ENCODE results near the gene CDH15.

The CDH15 gene

GRCh38 chr16:89201439-89202377 lies 30.2 kb downstream of the CDH15 start:
- no peak for DNase-seq

GRCh38 chr16:89202422-89203215 lies 31.1 kb downstream of the CDH15 start:
- DNase-seq, result no peak

DNA sequence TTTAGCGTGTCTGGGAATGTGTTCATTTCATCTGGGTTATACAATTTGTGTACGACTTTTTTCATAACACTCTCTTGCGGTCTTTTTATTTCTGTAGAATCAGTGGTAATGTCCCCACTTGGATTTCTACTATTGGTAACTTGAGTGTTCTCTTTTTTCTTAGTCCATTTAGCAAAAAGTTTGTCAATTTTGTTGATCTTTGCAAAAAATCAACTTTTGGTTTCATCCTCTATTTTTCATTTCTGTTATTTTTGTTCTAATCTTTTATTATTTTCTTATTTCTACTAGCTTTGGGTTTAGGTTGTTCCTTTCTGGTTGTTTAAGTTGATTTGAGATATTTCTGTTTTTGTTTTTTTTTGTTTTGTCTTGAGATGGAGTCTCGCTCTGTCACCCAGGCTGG lies 36.4 kb downstream of the CDH15 start:
- DNase-seq, result no peak

DNA sequence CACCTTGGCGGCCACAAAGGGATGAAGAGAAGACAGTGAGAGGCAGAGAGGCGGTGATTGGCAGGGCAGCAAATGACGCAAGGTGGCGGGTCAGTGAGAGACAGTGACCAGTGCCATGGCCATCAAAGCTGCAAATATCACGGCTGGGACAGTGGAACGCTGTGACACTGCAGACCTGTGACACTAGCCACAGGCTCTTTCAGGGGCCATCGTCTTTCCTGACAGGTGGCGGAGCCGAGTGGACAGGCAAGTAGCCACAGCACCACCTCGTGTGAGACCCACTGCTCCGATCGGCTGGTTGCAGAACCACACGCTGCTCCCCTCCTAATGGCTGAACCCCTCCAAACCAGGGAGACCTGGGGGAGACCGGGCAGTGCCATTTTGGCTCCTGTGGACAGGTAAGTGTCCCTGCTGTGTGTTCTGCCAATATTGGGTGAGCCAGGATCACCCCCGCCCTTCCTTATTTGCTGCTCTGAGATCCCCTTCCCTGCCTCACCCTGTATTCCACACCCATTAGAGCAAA lies 38.0 kb downstream of the CDH15 start:
- DNase-seq, result no peak

GRCh38 chr16:89210165-89210903 lies 38.8 kb downstream of the CDH15 start:
- DNase-seq, result no peak

DNA sequence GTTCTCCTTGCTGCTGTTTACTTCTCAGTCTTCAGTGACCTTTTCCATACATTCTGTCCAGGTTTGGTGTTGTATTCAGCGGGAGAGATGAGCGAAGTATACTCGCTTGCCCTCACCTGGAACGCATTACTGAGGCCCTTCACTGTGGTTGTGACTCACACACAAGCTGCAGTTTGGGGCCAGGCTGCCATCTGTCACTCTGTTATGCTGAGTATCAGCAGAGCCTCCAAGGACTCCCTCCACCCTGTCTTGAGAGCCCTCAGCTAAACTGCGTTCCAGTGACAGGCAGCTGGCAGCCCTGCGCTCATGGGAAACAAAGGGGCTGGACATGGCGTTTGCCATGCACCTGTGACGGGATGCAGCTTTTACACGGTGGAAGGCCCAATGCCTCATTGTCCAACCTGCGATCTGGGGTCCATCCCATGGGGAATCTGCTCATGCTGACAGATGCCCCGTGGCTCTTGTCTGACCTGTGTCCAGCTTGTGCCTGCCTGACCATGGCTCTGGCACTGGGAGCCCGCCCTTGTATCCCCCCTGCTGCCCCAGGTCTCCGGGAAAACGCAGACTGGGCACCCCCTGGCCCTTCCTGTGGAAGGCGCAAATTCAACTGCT lies 39.5 kb downstream of the CDH15 start:
- no peak for DNase-seq

DNA sequence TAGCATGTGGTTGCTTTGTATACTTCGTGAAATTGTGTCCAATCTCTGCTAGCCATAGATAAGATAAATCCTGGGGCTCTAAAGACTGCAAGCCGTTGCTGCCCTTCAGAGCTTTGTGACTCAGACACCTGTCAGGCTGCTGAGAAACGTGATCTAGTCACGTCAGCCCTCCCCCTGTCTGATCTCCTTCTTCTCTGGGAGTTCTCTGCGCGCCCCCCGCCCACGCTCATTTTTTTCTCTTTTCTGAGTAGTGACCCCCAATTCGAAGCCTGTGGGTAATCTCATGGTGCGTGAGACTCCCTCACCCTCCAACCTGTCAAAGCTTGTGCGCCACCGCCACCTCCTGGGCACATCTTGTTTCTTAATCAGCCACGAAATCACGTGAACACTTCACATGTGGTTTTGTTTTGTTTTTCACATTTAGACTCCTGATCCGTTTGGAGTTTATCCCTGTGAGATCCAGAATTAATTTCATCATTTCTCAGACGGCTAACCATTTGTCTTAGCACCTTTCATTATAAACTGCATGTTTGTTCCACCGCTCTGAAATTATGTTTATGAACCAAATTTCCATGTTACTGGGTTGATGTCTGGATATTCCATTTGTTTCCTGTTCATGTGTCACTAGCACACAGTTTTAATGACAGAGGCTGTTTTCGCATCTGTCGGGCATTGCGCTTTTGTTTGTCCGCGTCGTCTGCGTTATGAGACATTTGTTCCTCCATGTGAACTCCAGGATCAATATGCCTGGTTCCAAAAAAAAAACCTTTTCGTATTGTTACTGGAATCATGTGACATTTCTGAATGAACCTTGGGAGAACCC lies 45.0 kb downstream of the CDH15 start:
- peak; percentile 63 for DNase-seq

- DNase-seq, result no peak
Measured at GRCh38 chr16:89217138-89217387, 45.5 kb downstream of the CDH15 start.

GRCh38 chr16:89217388-89218191 lies 46.0 kb downstream of the CDH15 start, which contains the start of gene ZNF778:
Gene ZNF778 (plus strand): TSS chr16:89217703. CDS start chr16:89221128, 3,425 bp downstream.
- peak; percentile 83 for DNase-seq

DNA sequence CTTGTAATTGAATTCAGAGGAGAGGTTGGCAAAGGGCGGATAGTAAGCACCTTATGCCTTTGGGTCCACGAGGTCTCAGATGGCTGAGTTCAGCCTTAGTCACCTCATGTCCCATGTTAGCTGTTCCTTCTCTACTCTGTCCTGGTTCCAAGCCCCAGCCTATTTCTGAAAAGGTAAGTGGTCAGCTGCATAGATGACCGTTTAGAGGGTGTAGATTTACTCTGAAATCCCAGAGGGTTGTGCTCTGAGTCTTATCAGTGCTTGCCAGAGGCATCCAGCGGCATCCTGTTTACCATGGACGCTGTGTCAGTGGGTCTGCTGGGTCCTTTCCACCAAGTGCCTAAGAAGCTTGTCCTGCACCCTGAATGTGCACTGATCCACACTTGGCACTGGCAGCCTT lies 47.8 kb downstream of the CDH15 start:
- DNase-seq, result no peak

- no peak for DNase-seq
Measured at GRCh38 chr16:89221604-89222003, 50.1 kb downstream of the CDH15 start.

- DNase-seq, result no peak
Measured at GRCh38 chr16:89222931-89223330, 51.4 kb downstream of the CDH15 start.

DNA sequence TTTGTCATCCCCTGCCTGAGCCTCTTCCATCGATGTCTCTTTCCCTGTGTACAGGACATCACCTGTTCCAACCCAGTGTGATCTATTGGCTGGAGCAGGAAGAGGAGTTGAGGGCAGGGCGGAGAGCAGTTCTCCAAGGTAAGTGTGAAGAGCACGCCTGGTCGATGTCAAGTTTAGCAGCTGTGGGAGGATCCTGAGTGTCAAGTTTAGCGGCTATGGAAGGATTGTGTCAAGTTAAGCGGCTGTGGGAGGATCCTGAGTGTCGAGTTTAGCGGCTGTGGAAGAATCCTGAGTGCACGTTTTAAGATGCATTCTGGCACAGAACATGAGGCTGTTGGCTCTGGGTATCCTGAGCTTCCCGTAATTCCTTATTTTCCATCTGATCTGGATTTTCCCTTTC lies 53.1 kb downstream of the CDH15 start:
- no peak for DNase-seq

DNA sequence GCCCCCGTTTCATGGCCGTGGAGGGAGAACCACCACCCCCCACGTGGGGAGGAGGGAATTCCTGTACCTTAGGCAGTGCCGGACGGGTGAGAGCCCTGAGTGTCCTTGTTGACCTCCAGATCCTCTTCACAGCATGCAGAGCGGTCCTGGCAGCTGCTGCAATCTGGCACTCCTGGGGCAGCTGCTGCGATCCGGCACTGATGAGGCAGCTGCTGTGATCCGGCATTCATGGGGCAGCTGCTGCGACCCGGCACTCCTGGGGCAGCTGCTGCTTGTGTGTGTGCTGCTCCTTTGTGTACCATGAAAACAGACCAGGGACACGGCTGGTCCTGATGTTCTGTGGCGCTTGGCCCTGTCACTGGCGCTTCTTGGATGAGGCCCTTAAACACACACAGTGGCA lies 58.7 kb downstream of the CDH15 start:
- no peak for DNase-seq

- no peak for DNase-seq
Measured at GRCh38 chr16:89232107-89232506, 60.6 kb downstream of the CDH15 start.

DNA sequence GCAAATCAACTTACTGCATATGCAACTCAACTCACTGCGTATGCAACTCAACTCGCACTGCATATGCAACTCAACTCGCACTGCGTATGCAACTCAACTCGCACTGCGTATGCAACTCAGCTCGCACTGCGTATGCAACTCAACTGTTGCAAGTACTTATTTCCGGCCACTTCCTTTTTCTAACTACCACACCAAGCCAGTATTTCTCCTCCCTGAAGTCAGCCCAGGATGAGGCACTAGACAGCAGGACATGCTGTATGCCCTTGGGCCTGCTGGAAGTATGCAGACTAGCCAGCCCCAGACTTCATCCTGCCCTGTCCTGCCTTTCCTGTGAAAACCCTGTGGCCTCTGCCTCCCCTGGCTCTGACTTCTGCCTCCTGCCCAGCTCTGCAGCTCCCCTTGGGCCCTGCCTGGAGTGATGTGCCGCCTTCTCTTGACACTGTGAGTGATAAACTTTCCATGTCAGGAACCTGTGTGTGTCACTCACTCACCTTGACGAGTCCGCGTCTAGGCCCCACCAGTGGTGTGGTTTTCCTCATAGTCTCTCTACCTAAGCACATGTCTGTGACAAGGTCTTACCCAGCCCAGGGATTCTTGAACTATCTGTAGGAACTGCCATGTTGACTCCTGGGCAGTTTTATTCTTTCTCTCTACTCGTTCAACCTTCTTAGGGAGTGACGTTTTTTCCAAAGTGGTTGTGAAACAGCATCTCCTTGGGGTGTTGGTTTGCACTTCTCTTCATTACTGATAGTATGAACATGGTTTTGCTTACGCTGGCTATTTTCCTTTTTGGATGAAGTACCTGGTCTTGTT lies 62.3 kb downstream of the CDH15 start:
- DNase-seq, result no peak

DNA sequence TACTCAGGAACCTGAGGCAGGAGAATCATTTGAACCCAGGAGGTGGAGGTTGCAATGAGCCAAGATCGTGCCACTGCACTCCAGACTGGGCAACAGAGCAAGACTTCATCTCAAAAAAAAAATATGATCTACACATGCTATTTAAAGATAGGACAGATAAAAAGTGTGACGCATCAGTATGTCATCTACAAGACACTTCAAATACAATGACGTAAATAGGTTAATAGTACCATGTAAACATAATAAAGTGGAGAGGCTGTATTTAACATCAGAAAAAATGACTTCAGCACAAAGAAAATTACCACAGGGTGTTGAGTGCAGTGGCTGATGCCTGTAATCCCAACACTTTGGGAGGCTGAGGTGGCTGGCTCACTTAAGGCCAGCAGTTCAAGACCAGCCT lies 66.2 kb downstream of the CDH15 start:
- DNase-seq, result no peak

- DNase-seq, result peak; percentile 63
Measured at GRCh38 chr16:89241187-89242007, 69.8 kb downstream of the CDH15 start.

- DNase-seq, result no peak
Measured at GRCh38 chr16:89242795-89243200, 71.2 kb downstream of the CDH15 start.

Measured in HCEC 1CT (cell line).